Large intestine (tissue), 3 donors: ENCODE measurements around the gene BCLAF3. TPM values are rescaled to one million over a fixed set of nuclear protein-coding genes. Genes with fewer than 3 reads are reported as not detected.

ENCODE experiments used
- DNase-seq, 2 donors: peaks; one replicate each; pipeline versions ENCODE4 v3.0.0 to v3.0.0-alpha.2; 2013
- H3K27ac ChIP-seq: one replicate; pipeline ENCODE4 v1.5.1; 2013; ENCODE audit warnings: low read length
- H3K27me3 ChIP-seq: 2 replicates; pipeline ENCODE4 v1.6.1; 2013; ENCODE audit warnings: low read length; ENCODE audit not compliant: control insufficient read depth, insufficient read depth
- H3K36me3 ChIP-seq: 2 replicates; pipeline ENCODE4 v1.6.1; 2013; ENCODE audit warnings: low read length; ENCODE audit not compliant: control insufficient read depth, insufficient read depth
- H3K4me1 ChIP-seq: one replicate; pipeline ENCODE4 v1.6.1; 2013; ENCODE audit warnings: low read length; ENCODE audit not compliant: control insufficient read depth, insufficient read depth
- H3K4me3 ChIP-seq: one replicate; pipeline ENCODE4 v1.5.1; 2013; ENCODE audit warnings: low read length
- H3K9me3 ChIP-seq: one replicate; pipeline ENCODE4 v1.6.1; 2013; ENCODE audit warnings: mild to moderate bottlenecking, low read depth, low read length, moderate library complexity; ENCODE audit not compliant: control insufficient read depth
- WGBS: methylation state at CpG from one replicate; pipeline ENCODE4 v1.1.5; 2013; ENCODE audit warnings: low lambda C conversion rate; ENCODE audit not compliant: insufficient coverage; 5-methylcytosine and 5-hydroxymethylcytosine counted together
- polyA plus RNA-seq: library from polyadenylated mRNA; unstranded; fragments of 120-200 nt; gene quantifications from one replicate; pipeline ENCODE4 v1.2.1, GENCODE V29; 2013

Gene BCLAF3
- polyA plus RNA-seq, 1 donor: 15.7 TPM

DNA sequence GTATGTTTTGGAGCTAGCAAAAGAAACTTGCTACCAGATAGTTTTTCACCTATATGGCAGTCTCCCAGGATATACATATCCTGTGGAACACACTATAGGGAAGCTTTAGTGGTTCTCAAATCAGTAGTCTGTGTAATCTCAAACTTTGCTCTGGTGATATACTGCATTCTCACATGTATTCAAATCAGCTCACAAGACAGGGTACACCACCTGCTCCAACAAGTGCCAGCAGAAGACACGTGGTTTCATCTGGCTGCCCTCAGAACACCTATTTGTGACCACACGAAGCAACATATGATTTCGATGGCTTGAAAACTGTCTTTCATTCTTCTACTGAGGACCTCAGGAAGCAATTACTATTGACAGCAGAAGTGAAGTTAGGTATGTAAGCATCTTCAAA lies 37.7 kb downstream of the BCLAF3 start:
- peaks cover 11% of the 10 kb centered on the region for H3K36me3 ChIP-seq
- H3K4me3 ChIP-seq: no peak overlapping the region
- no CpG with 5 or more reads among the region's 3 CpGs for WGBS
- DNase-seq: no peak
- H3K27ac ChIP-seq: no peak overlapping the region
- H3K27me3 ChIP-seq: no peaks in the 10 kb centered on the region
- no peaks in the 10 kb centered on the region for H3K4me1 ChIP-seq
- no peaks in the 10 kb centered on the region for H3K9me3 ChIP-seq

DNA sequence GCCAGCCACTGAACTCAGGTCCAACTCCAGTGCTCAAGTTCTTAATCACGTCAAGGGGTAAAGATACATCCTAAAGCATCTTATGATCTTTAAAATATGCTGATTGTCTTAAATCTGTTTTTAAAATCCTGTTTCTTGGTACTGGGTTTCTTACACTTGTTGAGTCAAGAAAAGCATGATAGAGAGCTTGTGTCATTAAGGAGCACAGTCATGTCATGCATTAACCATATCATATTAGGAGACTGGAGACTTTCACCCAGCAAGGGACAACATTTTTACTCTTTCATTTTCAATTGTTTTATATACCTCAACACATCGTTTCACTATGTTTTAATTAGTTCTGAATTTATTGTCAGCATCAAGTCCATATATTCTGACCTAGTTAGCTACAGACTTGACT lies 41.5 kb downstream of the BCLAF3 start:
- no peak overlapping the region for H3K27ac ChIP-seq
- 100% methylated on average over 1 of the region's 2 CpGs for WGBS
- H3K9me3 ChIP-seq: no peaks in the 10 kb centered on the region
- no peaks in the 10 kb centered on the region for H3K4me1 ChIP-seq
- peaks cover 11% of the 10 kb centered on the region for H3K36me3 ChIP-seq
- no peaks in the 10 kb centered on the region for H3K27me3 ChIP-seq
- DNase-seq: no peak
- no peak overlapping the region for H3K4me3 ChIP-seq

GRCh38 chrX:19947612-19948011 lies 43.2 kb downstream of the BCLAF3 start:
- H3K36me3 ChIP-seq: peaks cover 5% of the 10 kb centered on the region
- H3K27me3 ChIP-seq: no peaks in the 10 kb centered on the region
- H3K27ac ChIP-seq: no peak overlapping the region
- H3K4me1 ChIP-seq: no peaks in the 10 kb centered on the region
- WGBS: no CpG with 5 or more reads among the region's 1 CpG
- DNase-seq: no peak
- no peaks in the 10 kb centered on the region for H3K9me3 ChIP-seq
- H3K4me3 ChIP-seq: no peak overlapping the region

Other genes starting within 250 kb of the BCLAF3 start
- 20.3 TPM for gene SH3KBP1, start 103.5 kb downstream of the BCLAF3 start, polyA plus RNA-seq
- gene MAP7D2, start 125.8 kb upstream of the BCLAF3 start, polyA plus RNA-seq: 4.1 TPM
- gene EIF1AX, start 150.8 kb upstream of the BCLAF3 start, polyA plus RNA-seq: 87.2 TPM